ENCODE data around the gene AGPS.

DNA sequence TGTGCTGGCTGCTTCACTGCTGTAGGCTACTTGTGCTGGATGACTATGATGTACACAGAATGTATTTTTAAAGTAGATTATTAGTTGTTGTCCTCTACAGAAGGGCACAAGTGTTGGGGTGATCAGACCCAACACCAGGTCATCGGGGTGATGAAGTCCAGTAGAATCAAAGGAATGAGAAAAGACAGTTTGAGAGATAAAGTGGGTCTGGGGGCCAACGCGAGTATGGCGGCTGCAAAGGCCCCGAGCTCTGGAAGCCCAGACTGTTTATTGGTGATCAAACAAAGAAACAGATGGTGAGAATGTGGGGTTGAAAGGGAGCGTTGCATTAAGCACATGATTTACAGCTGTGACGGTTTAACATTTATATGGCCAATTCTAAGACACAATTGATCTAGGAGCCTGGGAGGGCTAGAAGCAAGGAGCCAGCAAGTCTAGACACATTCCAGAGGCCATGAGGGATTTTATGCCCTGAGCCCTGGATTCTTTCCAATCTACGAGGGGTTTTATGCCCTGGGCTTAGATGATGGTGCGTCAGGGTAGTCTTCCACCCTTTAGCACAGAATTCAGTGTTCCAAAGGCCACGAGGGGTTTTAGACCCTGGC lies 153.5 kb downstream of the AGPS start:
- TF ChIP-seq TAF1 (IDR thresholded peaks at IDR 0.05; ENCODE audit: borderline replicate concordance, low read depth, low read length) (no peak), RAD21 (IDR thresholded peaks at IDR 0.05; ENCODE audit: low read length) (no peak), TEAD4 (IDR thresholded peaks at IDR 0.05; ENCODE audit: borderline replicate concordance, insufficient read depth) (no peak), SMC3 (IDR thresholded peaks at IDR 0.05; ENCODE audit: low read depth, low read length) (no peak), NFIC (IDR thresholded peaks at IDR 0.05; ENCODE audit: borderline replicate concordance) (no peak), EP300 (IDR thresholded peaks at IDR 0.05; ENCODE audit: borderline replicate concordance in 1 of 2, low read depth in 1 of 2, low read length in 1 of 2) (no peak)
- TF ChIP-seq, protein P1, sequence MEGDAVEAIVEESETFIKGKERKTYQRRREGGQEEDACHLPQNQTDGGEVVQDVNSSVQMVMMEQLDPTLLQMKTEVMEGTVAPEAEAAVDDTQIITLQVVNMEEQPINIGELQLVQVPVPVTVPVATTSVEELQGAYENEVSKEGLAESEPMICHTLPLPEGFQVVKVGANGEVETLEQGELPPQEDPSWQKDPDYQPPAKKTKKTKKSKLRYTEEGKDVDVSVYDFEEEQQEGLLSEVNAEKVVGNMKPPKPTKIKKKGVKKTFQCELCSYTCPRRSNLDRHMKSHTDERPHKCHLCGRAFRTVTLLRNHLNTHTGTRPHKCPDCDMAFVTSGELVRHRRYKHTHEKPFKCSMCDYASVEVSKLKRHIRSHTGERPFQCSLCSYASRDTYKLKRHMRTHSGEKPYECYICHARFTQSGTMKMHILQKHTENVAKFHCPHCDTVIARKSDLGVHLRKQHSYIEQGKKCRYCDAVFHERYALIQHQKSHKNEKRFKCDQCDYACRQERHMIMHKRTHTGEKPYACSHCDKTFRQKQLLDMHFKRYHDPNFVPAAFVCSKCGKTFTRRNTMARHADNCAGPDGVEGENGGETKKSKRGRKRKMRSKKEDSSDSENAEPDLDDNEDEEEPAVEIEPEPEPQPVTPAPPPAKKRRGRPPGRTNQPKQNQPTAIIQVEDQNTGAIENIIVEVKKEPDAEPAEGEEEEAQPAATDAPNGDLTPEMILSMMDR (IDR thresholded peaks at IDR 0.05) = no peak

Measured in SK-N-SH (cell line).